HCT116 (cell line): ENCODE data around the gene NAA16.

Experiments
- CTCF ChIP-seq, 3 experiments: fragments of 200-600 bp in 1 of 3; sonication (generic) in 1 of 3; IDR thresholded peaks in 2 of 3; conservative IDR thresholded peaks in 1 of 3; 2 replicates each; pipeline ENCODE4 v1.5.1; 2012 to 2017; ENCODE audit warnings: low read depth in 2 of 3, low read length in 2 of 3, antibody characterized with exemption in 1 of 3, borderline replicate concordance in 1 of 3, control low read depth in 1 of 3, mild to moderate bottlenecking in 1 of 3, mixed read lengths in 1 of 3, mixed run types in 1 of 3, moderate library complexity in 1 of 3; ENCODE audit not compliant: insufficient read depth in 1 of 3
- SP1 ChIP-seq: IDR thresholded peaks from 2 replicates; pipeline ENCODE4 v1.6.1; 2012; ENCODE audit warnings: low read depth
- ZNF274 ChIP-seq: fragments of 200-500 bp; sonication (Bioruptor generic); IDR thresholded peaks from 2 replicates; pipeline ENCODE4 v1.6.1; 2014; ENCODE audit warnings: mild to moderate bottlenecking, low read depth, low read length, inconsistent platforms

GRCh38 chr13:41304551-41304950 lies 6.5 kb upstream of the NAA16 start:
- TF ChIP-seq CTCF (IDR thresholded peaks at IDR 0.05 in 2 of 3, conservative IDR thresholded peaks at IDR 0.05 in 1 of 3; ENCODE audit: borderline replicate concordance in 1 of 3, insufficient read depth in 1 of 3, low read depth in 2 of 3, low read length in 2 of 3), result no peak
- TF ChIP-seq ZNF274, result no peak
- TF ChIP-seq SP1, result no peak
